IMR-90 (cell line): ENCODE results near the gene MYH16. TPM values are rescaled to one million over a fixed set of nuclear protein-coding genes. Genes with fewer than 3 reads are reported as not detected.

ENCODE experiments used
- ATAC-seq: fragments of 200-7000 bp; cut with Tn5 transposase; 2 replicates; pipeline ENCODE4 v1.9.1; 2020; ENCODE audit warnings: low read depth, mild to moderate bottlenecking, moderate library complexity
- BruUV-seq: library from RNA; stranded (reverse); fragments of 400-500 nt; replicated peaks from 2 replicates; lab custom pipeline; 2021; lab: Mats Ljungman, UMichigan
- CTCF ChIA-PET: fragments of 300-600 bp; formaldehyde crosslinking; extraction: SDS; loops from one replicate; lab custom pipeline; 2021; ENCODE audit warnings: antibody characterized with exemption; lab: Yijun Ruan, JAX
- POLR2A ChIA-PET: fragments of 300-600 bp; sonication (Branson Sonifier 250); formaldehyde crosslinking; loops from one replicate; lab custom pipeline; 2022; ENCODE audit warnings: antibody characterized with exemption; ENCODE audit not compliant: unreplicated experiment; lab: Charles Lee
- DNase-seq: peaks from one replicate; pipeline ENCODE4 v3.0.0; 2013
- H2AFZ ChIP-seq: replicated peaks from 2 replicates; pipeline ENCODE3; 2013; ENCODE audit warnings: low read length, mild to moderate bottlenecking; ENCODE audit not compliant: poor library complexity
- H2AK5ac ChIP-seq: 2 replicates; pipeline ENCODE4 v1.6.1; 2013; ENCODE audit warnings: low read depth, low read length, inconsistent platforms
- H2AK9ac ChIP-seq: replicated peaks from 2 replicates; pipeline ENCODE3; 2013; ENCODE audit warnings: mild to moderate bottlenecking, low read depth, low read length, moderate library complexity; ENCODE audit not compliant: poor library complexity
- H2BK120ac ChIP-seq: 2 replicates; pipeline ENCODE4 v1.6.1; 2013; ENCODE audit warnings: low read depth, low read length, inconsistent platforms
- H2BK15ac ChIP-seq: 3 replicates; pipeline ENCODE4 v1.6.1; 2013; ENCODE audit warnings: low read depth, low read length, inconsistent platforms
- H2BK20ac ChIP-seq: 2 replicates; pipeline ENCODE4 v1.6.1; 2013; ENCODE audit warnings: low read depth, mild to moderate bottlenecking, inconsistent platforms, low read length, moderate library complexity
- H2BK5ac ChIP-seq: 2 replicates; pipeline ENCODE4 v1.6.1; 2013; ENCODE audit warnings: mild to moderate bottlenecking, low read depth, low read length, inconsistent platforms; ENCODE audit not compliant: poor library complexity, severe bottlenecking
- H3K14ac ChIP-seq: replicated peaks from 2 replicates; pipeline ENCODE4 v1.6.1; 2013; ENCODE audit warnings: low read depth, low read length, inconsistent platforms
- H3K18ac ChIP-seq: 2 replicates; pipeline ENCODE4 v1.6.1; 2013; ENCODE audit warnings: low read depth, low read length, control low read depth
- H3K23ac ChIP-seq: 2 replicates; pipeline ENCODE4 v1.6.1; 2013; ENCODE audit warnings: low read depth, low read length, inconsistent platforms
- H3K27ac ChIP-seq: 2 replicates; pipeline ENCODE4 v1.5.1; 2013; ENCODE audit warnings: mild to moderate bottlenecking, control low read depth, low read length; ENCODE audit not compliant: insufficient read depth
- H3K27me3 ChIP-seq: 2 replicates; pipeline ENCODE4 v1.6.1; 2013; ENCODE audit warnings: low read length; ENCODE audit not compliant: control insufficient read depth, insufficient read depth
- H3K36me3 ChIP-seq: 2 replicates; pipeline ENCODE4 v1.6.1; 2013; ENCODE audit warnings: low read length, mixed read lengths; ENCODE audit not compliant: control insufficient read depth, insufficient read depth
- H3K4ac ChIP-seq: 2 replicates; pipeline ENCODE4 v1.6.1; 2013; ENCODE audit warnings: low read depth, low read length, inconsistent platforms
- H3K4me1 ChIP-seq: 2 replicates; pipeline ENCODE4 v1.6.1; 2013; ENCODE audit warnings: low read length, mixed read lengths; ENCODE audit not compliant: control insufficient read depth, insufficient read depth
- H3K4me2 ChIP-seq: 2 replicates; pipeline ENCODE4 v1.6.1; 2013; ENCODE audit warnings: low read depth, mild to moderate bottlenecking, control low read depth, low read length, moderate library complexity
- H3K4me3 ChIP-seq: 2 replicates; pipeline ENCODE4 v1.5.1; 2013; ENCODE audit warnings: low read depth, mild to moderate bottlenecking, control low read depth, low read length, moderate library complexity; ENCODE audit not compliant: insufficient read depth
- H3K56ac ChIP-seq: 2 replicates; pipeline ENCODE4 v1.6.1; 2013; ENCODE audit warnings: low read length, inconsistent platforms; ENCODE audit not compliant: insufficient read depth; ENCODE audit errors: extremely low read depth
- H3K79me1 ChIP-seq, 2 experiments: 2 replicates each; pipeline ENCODE4 v1.6.1; 2013; ENCODE audit warnings: low read length in 2 of 2, inconsistent platforms in 1 of 2, low read depth in 1 of 2
- H3K9ac ChIP-seq: 2 replicates; pipeline ENCODE4 v1.6.1; 2013; ENCODE audit warnings: low read depth, low read length, control low read depth
- H3K9me1 ChIP-seq: 2 replicates; pipeline ENCODE4 v1.6.1; 2013; ENCODE audit warnings: low read length, inconsistent platforms; ENCODE audit not compliant: insufficient read depth
- H3K9me3 ChIP-seq: 2 replicates; pipeline ENCODE4 v1.6.1; 2013; ENCODE audit warnings: low read length; ENCODE audit not compliant: control insufficient read depth, insufficient read depth
- H4K20me1 ChIP-seq: 2 replicates; pipeline ENCODE4 v1.6.1; 2013; ENCODE audit warnings: low read length, inconsistent platforms; ENCODE audit not compliant: insufficient read depth
- H4K5ac ChIP-seq: 2 replicates; pipeline ENCODE4 v1.6.1; 2013; ENCODE audit warnings: mild to moderate bottlenecking, low read depth, low read length, control low read depth
- H4K8ac ChIP-seq, 2 experiments: 2 replicates each; pipeline ENCODE4 v1.6.1; 2013; ENCODE audit warnings: low read depth in 2 of 2, low read length in 2 of 2, control low read depth in 1 of 2, inconsistent platforms in 1 of 2
- H4K91ac ChIP-seq: 2 replicates; pipeline ENCODE4 v1.6.1; 2013; ENCODE audit warnings: low read depth, low read length, inconsistent platforms; ENCODE audit not compliant: insufficient read depth
- BHLHE40 ChIP-seq: fragments of 150-350 bp; IDR thresholded peaks from 2 replicates; pipeline ENCODE4 v1.6.1; 2016; ENCODE audit warnings: mild to moderate bottlenecking, low read depth, low read length
- CEBPB ChIP-seq: IDR thresholded peaks from 2 replicates; pipeline ENCODE4 v1.6.1; 2012; ENCODE audit warnings: low read depth, low read length, improper control_type of control experiment
- CHD1 ChIP-seq: IDR thresholded peaks from 2 replicates; pipeline ENCODE4 v1.6.1; 2012; ENCODE audit warnings: low read depth, low read length, improper control_type of control experiment
- ELK1 ChIP-seq: fragments of 150-350 bp; IDR thresholded peaks from 2 replicates; pipeline ENCODE4 v1.6.1; 2016; ENCODE audit warnings: low read depth, mild to moderate bottlenecking, low read length, moderate library complexity, borderline replicate concordance
- FOS ChIP-seq: fragments of 150-350 bp; IDR thresholded peaks from 2 replicates; pipeline ENCODE4 v1.6.1; 2016; ENCODE audit warnings: low read depth, low read length
- MAFK ChIP-seq: IDR thresholded peaks from 2 replicates; pipeline ENCODE4 v1.6.1; 2012; ENCODE audit warnings: low read depth, low read length, improper control_type of control experiment
- MAZ ChIP-seq: IDR thresholded peaks from 2 replicates; pipeline ENCODE4 v1.6.1; 2012; ENCODE audit warnings: low read depth, mild to moderate bottlenecking, low read length, improper control_type of control experiment, moderate library complexity, borderline replicate concordance
- MXI1 ChIP-seq: IDR thresholded peaks from 2 replicates; pipeline ENCODE4 v1.6.1; 2012; ENCODE audit warnings: low read depth, mild to moderate bottlenecking, low read length, moderate library complexity, borderline replicate concordance
- NFE2L2 ChIP-seq: fragments of 150-350 bp; IDR thresholded peaks from 2 replicates; pipeline ENCODE4 v1.6.1; 2016; ENCODE audit warnings: low read depth, mild to moderate bottlenecking, low read length
- POLR2A ChIP-seq: IDR thresholded peaks from 2 replicates; pipeline ENCODE4 v1.6.1; 2012; ENCODE audit warnings: mild to moderate bottlenecking, low read depth, low read length
- RAD21 ChIP-seq: IDR thresholded peaks from 2 replicates; pipeline ENCODE4 v1.6.1; 2012; ENCODE audit warnings: low read length, improper control_type of control experiment
- RCOR1 ChIP-seq: IDR thresholded peaks from 2 replicates; pipeline ENCODE4 v1.6.1; 2012; ENCODE audit warnings: mild to moderate bottlenecking, low read length, improper control_type of control experiment; ENCODE audit not compliant: insufficient replicate concordance
- RFX5 ChIP-seq: IDR thresholded peaks from 2 replicates; pipeline ENCODE4 v1.8.0; 2012; ENCODE audit warnings: low read depth, mild to moderate bottlenecking, low read length, moderate library complexity
- SMC3 ChIP-seq: fragments of 150-350 bp; IDR thresholded peaks from 2 replicates; pipeline ENCODE4 v1.6.1; 2016; ENCODE audit warnings: low read depth, mild to moderate bottlenecking, antibody characterized with exemption, low read length, moderate library complexity
- USF2 ChIP-seq: fragments of 150-350 bp; IDR thresholded peaks from 2 replicates; pipeline ENCODE4 v1.6.1; 2017; ENCODE audit warnings: mild to moderate bottlenecking, antibody characterized with exemption, low read length, low read depth
- WGBS, 2 experiments: methylation state at CpG; one replicate each; pipeline versions ENCODE4 v1.1.5 to v1.1.7; 2013; ENCODE audit warnings: missing lambda C conversion rate in 2 of 2; ENCODE audit not compliant: insufficient read length in 1 of 2; ENCODE audit errors: extremely low coverage in 2 of 2; 5-methylcytosine and 5-hydroxymethylcytosine counted together
- dilution Hi-C: fragments of 300-500 bp; cut with HindIII; formaldehyde crosslinking; loops from one replicate; pipeline ENCODE4 v1.14.3; 2018; ENCODE audit warnings: low sequenced_read_pairs; ENCODE audit not compliant: unreplicated experiment
- in situ Hi-C: fragments of 300-500 bp; cut with MboI; formaldehyde crosslinking; loops from 3 replicates; pipeline ENCODE4 v1.14.3; 2019; ENCODE audit warnings: low sequenced_read_pairs, inconsistent platforms, mixed read lengths
- intact Hi-C: fragments of 100-400 bp; cut with micrococcal nuclease; formaldehyde crosslinking; loops from 2 replicates; pipeline ENCODE4 v1.10.0; 2022
- polyA plus RNA-seq, 3 experiments: library from polyadenylated mRNA; depleted of rRNA; stranded (reverse); fragments of >200 nt; gene quantifications; 2 replicates each; pipeline ENCODE4 v1.2.3, GENCODE V29; 2012; ENCODE audit warnings: low replicate concordance in 1 of 3
- total RNA-seq: library from RNA; depleted of rRNA; stranded (reverse); fragments of >200 nt; gene quantifications from 2 replicates; pipeline ENCODE4 v1.2.3, GENCODE V29; 2012
- TF ChIP-seq, protein P1 (sequence below): conservative IDR thresholded peaks from 2 replicates; pipeline ENCODE4 v1.5.1; 2012; ENCODE audit warnings: mild to moderate bottlenecking, low read depth, low read length, improper control_type of control experiment

The MYH16 gene
- total and polyA plus RNA-seq, 2 of the 4 experiments (the other 2 are of a cell fraction): 0.09 to 0.18 TPM

DNA sequence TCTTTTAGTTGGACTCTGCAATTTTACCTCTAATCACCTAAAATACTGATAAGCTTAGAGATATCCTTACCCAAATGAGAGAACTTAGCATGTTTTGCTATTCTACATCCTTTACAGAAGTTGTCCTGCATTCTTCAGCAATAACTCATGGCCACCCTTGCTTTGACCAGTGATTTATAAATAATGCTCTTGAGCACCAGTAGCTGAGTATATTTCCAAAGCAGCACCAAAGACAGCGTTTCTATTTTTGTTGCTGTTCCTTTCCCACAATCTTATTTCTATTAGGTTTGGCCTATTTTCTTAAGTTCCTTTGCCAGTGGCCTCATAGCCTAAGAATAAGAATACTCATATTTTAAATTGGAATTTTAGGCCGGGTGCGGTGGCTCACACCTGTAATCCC is 68.0 kb downstream of the MYH16 start:
- Histone ChIP-seq H2BK20ac (no peak overlapping the region), H3K4ac (no peak overlapping the region), H3K27me3 (no peaks in the 10 kb centered on the region), H3K27ac (no peak overlapping the region), H2AFZ (no peak overlapping the region), H3K18ac (no peak overlapping the region), H3K9ac (no peak overlapping the region), H2BK120ac (no peak overlapping the region), H3K79me1 (peaks cover 26 to 43% of the 10 kb centered on the region in 2 experiments), H3K56ac (no peak overlapping the region), H2AK9ac (no peak overlapping the region), H3K4me3 (no peak overlapping the region), H3K4me1 (peaks cover 4% of the 10 kb centered on the region; the same call in 1 of the 2 replicates), H3K36me3 (peaks cover 43% of the 10 kb centered on the region), H4K20me1 (peaks cover 13% of the 10 kb centered on the region), H3K23ac (no peak overlapping the region), H2AK5ac (no peak overlapping the region), H2BK15ac (no peak overlapping the region), H3K14ac (no peak overlapping the region), H4K5ac (no peak overlapping the region), H3K9me3 (no peaks in the 10 kb centered on the region), H4K8ac (no peak overlapping the region), H3K4me2 (no peak overlapping the region), H3K9me1 (peaks cover 6% of the 10 kb centered on the region; the same call in 1 of the 2 replicates), H4K91ac (no peak overlapping the region), H2BK5ac (no peak overlapping the region)
- POLR2A ChIA-PET: no interaction called here
- no TSS peak for BruUV-seq
- ATAC-seq: peak; percentile 72
- peak; percentile 57 for DNase-seq
- WGBS, 2 experiments: no CpG with 5 or more reads among the region's 3 CpGs
- intact Hi-C loops: no loop called here
- TF ChIP-seq NFE2L2 (no peak), POLR2A (no peak), CHD1 (no peak), MXI1 (no peak), BHLHE40 (no peak), RAD21 (no peak), FOS (no peak), RCOR1 (no peak), SMC3 (no peak), ELK1 (no peak), MAZ (no peak), USF2 (no peak), CEBPB (no peak), MAFK (no peak), RFX5 (no peak)
- TF ChIP-seq, protein P1, sequence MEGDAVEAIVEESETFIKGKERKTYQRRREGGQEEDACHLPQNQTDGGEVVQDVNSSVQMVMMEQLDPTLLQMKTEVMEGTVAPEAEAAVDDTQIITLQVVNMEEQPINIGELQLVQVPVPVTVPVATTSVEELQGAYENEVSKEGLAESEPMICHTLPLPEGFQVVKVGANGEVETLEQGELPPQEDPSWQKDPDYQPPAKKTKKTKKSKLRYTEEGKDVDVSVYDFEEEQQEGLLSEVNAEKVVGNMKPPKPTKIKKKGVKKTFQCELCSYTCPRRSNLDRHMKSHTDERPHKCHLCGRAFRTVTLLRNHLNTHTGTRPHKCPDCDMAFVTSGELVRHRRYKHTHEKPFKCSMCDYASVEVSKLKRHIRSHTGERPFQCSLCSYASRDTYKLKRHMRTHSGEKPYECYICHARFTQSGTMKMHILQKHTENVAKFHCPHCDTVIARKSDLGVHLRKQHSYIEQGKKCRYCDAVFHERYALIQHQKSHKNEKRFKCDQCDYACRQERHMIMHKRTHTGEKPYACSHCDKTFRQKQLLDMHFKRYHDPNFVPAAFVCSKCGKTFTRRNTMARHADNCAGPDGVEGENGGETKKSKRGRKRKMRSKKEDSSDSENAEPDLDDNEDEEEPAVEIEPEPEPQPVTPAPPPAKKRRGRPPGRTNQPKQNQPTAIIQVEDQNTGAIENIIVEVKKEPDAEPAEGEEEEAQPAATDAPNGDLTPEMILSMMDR: no peak
- CTCF ChIA-PET: interaction anchor here (0.8 to 1.1 kb wide), 2 partner anchors 11 to 13 kb away, joined by 3 read pairs; no protein-coding TSS in a partner anchor
- dilution Hi-C loops: no loop called here
- in situ Hi-C loops: no loop called here
